Left ventricle myocardium inferior (tissue), 1 donor: Measurements from ENCODE around the gene FRMPD1. TPM values are rescaled to one million over a fixed set of nuclear protein-coding genes. Genes with fewer than 3 reads are reported as not detected.

Source experiments
- DNase-seq: peaks from one replicate; pipeline ENCODE4 v3.0.0-alpha.2; 2020
- H3K27ac ChIP-seq: fragments of 200-600 bp; replicated peaks from 2 replicates; pipeline ENCODE4 v1.8.0; 2021
- H3K27me3 ChIP-seq: fragments of 200-600 bp; 2 replicates; pipeline ENCODE4 v1.8.0; 2021; ENCODE audit warnings: low read depth
- H3K36me3 ChIP-seq: fragments of 200-600 bp; 2 replicates; pipeline ENCODE4 v1.8.0; 2021
- H3K4me1 ChIP-seq: fragments of 200-600 bp; 2 replicates; pipeline ENCODE4 v1.8.0; 2021
- H3K4me3 ChIP-seq: fragments of 200-600 bp; 2 replicates; pipeline ENCODE4 v1.8.0; 2021; ENCODE audit warnings: mild to moderate bottlenecking, moderate library complexity
- H3K9me3 ChIP-seq: fragments of 200-600 bp; replicated peaks from 2 replicates; pipeline ENCODE4 v1.8.0; 2021
- intact Hi-C: fragments of 100-400 bp; cut with micrococcal nuclease; formaldehyde crosslinking; loops from one replicate; pipeline ENCODE4 v1.11.0; 2022
- total RNA-seq: library from RNA; stranded (reverse); fragmentation: NEBNext Ultra II Directional; extraction: Animal tissue kit (Norgen Biotek cat#: 25700); gene quantifications from one replicate; pipeline ENCODE4 v1.2.1, GENCODE V29; 2021
- TF ChIP-seq, protein P1 (sequence below): fragments of 200-600 bp; IDR thresholded peaks from 2 replicates; pipeline ENCODE4 v1.8.0; 2021; ENCODE audit warnings: antibody characterized with exemption, mild to moderate bottlenecking, borderline replicate concordance
- donor health status: DM: no; HTN: yes; CAD: no; lungs with severe emphysema.

Gene FRMPD1
- total RNA-seq, 1 donor from 2014 or later: 1.1 TPM

DNA sequence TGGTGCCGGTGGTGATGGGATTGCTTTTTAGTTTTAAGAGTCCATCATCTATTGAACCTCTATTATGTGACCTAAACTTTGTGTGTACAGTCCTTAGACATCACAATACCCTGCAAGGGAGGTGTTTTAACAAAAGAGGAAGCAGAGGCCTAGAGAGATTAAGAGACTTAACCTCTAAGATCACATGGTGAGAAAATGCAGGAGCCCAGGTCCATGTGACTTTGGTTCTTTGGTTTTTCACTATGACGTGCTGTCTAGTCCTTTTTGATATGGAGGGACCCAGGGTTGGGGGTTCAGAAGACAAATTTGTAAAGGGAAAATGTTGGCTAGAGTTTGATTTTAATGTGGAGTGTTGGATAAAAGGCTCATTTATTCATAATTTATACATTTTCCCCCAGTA, 68.8 kb downstream of the FRMPD1 start:
- H3K4me1 ChIP-seq: no peaks in the 10 kb centered on the region
- intact Hi-C loops: no loop called here
- TF ChIP-seq, protein P1, sequence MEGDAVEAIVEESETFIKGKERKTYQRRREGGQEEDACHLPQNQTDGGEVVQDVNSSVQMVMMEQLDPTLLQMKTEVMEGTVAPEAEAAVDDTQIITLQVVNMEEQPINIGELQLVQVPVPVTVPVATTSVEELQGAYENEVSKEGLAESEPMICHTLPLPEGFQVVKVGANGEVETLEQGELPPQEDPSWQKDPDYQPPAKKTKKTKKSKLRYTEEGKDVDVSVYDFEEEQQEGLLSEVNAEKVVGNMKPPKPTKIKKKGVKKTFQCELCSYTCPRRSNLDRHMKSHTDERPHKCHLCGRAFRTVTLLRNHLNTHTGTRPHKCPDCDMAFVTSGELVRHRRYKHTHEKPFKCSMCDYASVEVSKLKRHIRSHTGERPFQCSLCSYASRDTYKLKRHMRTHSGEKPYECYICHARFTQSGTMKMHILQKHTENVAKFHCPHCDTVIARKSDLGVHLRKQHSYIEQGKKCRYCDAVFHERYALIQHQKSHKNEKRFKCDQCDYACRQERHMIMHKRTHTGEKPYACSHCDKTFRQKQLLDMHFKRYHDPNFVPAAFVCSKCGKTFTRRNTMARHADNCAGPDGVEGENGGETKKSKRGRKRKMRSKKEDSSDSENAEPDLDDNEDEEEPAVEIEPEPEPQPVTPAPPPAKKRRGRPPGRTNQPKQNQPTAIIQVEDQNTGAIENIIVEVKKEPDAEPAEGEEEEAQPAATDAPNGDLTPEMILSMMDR: no peak

DNA sequence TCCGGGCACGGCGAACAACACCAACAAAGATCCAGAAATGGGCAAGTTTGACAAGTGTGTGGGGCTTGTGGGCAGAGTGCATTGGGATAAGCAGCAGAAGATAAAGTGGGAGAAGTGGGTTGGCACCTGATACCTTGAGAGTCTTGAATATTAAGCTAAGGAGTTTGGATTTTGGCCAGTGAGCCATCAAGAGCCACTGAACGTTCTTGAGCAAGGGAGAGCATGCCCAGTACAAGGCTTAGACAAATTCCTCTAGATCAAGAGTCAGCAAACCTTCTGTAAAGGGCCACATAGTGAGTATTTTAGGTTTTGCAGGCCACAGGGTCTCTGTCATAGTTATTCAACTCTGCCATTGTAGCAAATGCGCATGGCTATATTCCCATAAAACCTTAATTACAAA, 76.3 kb downstream of the FRMPD1 start:
- no peak for DNase-seq
- no peak overlapping the region for H3K27ac ChIP-seq
- H3K36me3 ChIP-seq: no peaks in the 10 kb centered on the region
- TF ChIP-seq, protein P1: no peak
- peaks cover 15% of the 10 kb centered on the region for H3K27me3 ChIP-seq
- intact Hi-C loops: no loop called here
- no peak overlapping the region for H3K4me3 ChIP-seq
- H3K4me1 ChIP-seq: no peaks in the 10 kb centered on the region
- H3K9me3 ChIP-seq: no peaks in the 10 kb centered on the region

More for the DNA sequence above, 68.8 kb downstream of the FRMPD1 start:
- H3K36me3 ChIP-seq: no peaks in the 10 kb centered on the region
- no peak overlapping the region for H3K4me3 ChIP-seq
- no peak overlapping the region for H3K27ac ChIP-seq
- DNase-seq: no peak
- H3K9me3 ChIP-seq: no peaks in the 10 kb centered on the region
- peaks cover 10% of the 10 kb centered on the region for H3K27me3 ChIP-seq

DNA sequence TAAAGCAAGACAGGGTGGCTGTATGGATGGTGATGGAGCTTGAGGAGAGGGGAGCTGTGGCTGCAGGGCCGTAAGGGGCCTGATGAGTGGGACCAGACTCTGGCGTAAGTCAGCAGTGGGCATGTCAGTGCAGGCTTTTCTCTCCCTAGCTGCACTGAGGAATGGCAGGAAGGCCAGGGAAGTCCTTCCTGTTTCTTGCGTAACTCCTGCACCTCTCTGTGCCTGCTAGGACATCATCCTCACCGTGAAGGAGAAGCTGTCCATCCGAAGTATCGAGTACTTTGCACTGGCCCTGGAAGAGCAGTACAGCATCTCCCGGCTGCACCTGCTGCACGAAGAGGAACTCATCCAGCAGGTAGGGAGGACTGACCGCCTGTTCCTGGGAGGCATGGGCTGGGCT, 78.7 kb downstream of the FRMPD1 start:
- intact Hi-C loops: no loop called here
- H3K27me3 ChIP-seq: peaks cover 15% of the 10 kb centered on the region
- no peaks in the 10 kb centered on the region for H3K4me1 ChIP-seq
- H3K4me3 ChIP-seq: no peak overlapping the region
- H3K36me3 ChIP-seq: no peaks in the 10 kb centered on the region
- TF ChIP-seq, protein P1: no peak
- no peak for DNase-seq
- H3K27ac ChIP-seq: no peak overlapping the region
- no peaks in the 10 kb centered on the region for H3K9me3 ChIP-seq

DNA sequence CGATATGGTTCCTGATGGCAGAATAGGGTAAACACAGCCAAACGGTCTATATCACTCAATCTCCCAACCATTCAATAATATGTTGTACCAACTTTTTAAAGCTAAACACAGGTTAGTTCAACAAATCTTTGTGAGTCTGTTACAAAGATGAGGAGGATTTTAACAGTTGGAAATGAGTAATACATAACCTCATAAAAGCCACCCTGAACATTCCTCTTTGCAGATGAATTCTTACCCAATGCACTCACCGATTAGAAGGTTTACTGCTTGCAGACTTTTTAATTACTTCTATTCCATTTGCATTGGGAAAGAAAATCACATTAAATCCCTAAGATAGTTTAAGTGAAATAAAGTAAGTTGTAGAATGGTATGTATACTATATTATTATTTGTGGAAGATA, 79.5 kb downstream of the FRMPD1 start:
- Histone ChIP-seq H3K4me1 (no peaks in the 10 kb centered on the region), H3K36me3 (no peaks in the 10 kb centered on the region), H3K4me3 (no peak overlapping the region), H3K27ac (no peak overlapping the region), H3K27me3 (peaks cover 15% of the 10 kb centered on the region), H3K9me3 (no peaks in the 10 kb centered on the region)
- TF ChIP-seq, protein P1: no peak
- DNase-seq: no peak
- intact Hi-C loops: no loop called here

DNA sequence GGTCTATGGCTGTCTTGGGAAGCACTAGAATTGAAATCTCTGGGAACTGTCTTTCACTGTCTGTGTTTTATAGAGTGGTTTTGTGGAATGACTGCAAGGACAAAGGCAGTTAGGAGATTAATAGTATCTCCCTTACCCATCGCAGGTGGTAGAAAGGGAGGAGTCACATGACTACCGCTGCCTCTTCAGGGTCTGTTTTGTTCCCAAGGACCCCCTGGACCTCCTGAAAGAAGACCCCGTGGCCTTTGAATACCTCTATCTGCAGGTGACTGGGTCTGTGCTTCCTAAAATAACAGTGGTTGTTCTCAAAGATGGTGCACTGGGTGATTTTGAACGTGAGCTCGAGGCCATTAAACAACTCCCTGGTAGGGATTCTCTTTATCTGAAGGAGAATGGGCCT, 80.1 kb downstream of the FRMPD1 start:
- no peak for DNase-seq
- H3K27ac ChIP-seq: no peak overlapping the region
- no peaks in the 10 kb centered on the region for H3K4me1 ChIP-seq
- TF ChIP-seq, protein P1: no peak
- intact Hi-C loops: no loop called here
- no peak overlapping the region for H3K4me3 ChIP-seq
- H3K27me3 ChIP-seq: peaks cover 15% of the 10 kb centered on the region
- no peaks in the 10 kb centered on the region for H3K9me3 ChIP-seq
- H3K36me3 ChIP-seq: no peaks in the 10 kb centered on the region
